ENCODE data around the gene CHRNE.

DNA sequence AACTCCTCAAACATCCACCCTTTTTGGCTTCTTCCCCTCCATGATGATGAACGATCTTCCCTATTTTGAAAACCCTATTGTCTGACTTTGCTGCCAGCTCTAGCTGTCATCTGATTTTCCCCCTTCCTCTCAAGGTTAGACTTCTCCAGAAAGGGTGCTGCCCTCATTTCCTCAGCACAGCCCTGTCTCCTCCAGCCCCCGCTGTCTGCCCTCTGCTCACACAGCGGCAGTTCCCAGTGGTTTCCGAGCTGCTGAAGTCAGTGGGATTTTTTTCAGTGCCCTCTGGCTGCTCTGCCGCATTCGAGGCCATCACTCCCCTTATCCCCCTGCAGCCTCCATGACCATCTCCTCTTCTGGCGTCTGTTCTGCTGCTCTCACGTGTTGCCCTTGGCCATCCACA lies 30.1 kb downstream of the CHRNE start:
- TF ChIP-seq, protein P1, sequence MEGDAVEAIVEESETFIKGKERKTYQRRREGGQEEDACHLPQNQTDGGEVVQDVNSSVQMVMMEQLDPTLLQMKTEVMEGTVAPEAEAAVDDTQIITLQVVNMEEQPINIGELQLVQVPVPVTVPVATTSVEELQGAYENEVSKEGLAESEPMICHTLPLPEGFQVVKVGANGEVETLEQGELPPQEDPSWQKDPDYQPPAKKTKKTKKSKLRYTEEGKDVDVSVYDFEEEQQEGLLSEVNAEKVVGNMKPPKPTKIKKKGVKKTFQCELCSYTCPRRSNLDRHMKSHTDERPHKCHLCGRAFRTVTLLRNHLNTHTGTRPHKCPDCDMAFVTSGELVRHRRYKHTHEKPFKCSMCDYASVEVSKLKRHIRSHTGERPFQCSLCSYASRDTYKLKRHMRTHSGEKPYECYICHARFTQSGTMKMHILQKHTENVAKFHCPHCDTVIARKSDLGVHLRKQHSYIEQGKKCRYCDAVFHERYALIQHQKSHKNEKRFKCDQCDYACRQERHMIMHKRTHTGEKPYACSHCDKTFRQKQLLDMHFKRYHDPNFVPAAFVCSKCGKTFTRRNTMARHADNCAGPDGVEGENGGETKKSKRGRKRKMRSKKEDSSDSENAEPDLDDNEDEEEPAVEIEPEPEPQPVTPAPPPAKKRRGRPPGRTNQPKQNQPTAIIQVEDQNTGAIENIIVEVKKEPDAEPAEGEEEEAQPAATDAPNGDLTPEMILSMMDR (IDR thresholded peaks at IDR 0.05), result no peak
- TF ChIP-seq ZFX (IDR thresholded peaks at IDR 0.05; ENCODE audit: borderline replicate concordance), result no peak
